Esophagus squamous epithelium (tissue), 4 donors: ENCODE measurements around the gene SOX9.

ENCODE experiments used
- POLR2A ChIP-seq, 4 donors: fragments of 450-650 bp; IDR thresholded peaks; one replicate each; pipeline ENCODE4 v1.6.1; 2017; ENCODE audit warnings: antibody characterized with exemption in 4 of 4, mild to moderate bottlenecking in 4 of 4, moderate library complexity in 3 of 4
- TF ChIP-seq, protein P1 (sequence below), 6 experiments: fragments of 450-650 bp in 4 of 6; fragments of 200-600 bp in 2 of 6; sonication (generic) in 2 of 6; IDR thresholded peaks; one replicate each; pipeline ENCODE4 v1.5.1; 2016 to 2019; ENCODE audit warnings: antibody characterized with exemption in 6 of 6, mild to moderate bottlenecking in 4 of 6, moderate library complexity in 4 of 6

DNA sequence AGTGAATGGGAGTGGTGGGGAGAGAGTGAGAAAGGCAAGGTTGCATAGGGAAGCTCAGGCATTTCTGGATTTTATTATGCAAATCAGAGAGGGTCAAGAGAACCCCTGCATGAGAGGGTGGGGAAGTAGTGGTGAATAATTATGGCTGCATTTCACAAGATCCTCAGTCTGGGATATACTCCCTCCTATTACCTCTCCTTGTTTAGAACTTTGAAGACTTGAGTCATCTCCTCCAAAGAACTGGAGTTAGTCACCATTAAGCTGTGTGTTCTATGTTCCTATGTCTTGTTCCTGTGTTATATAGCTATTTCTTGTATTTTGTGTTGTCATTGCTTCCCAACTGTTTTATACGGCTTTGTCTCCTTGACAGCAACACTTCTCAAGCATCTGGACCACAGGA is 18.4 kb downstream of the SOX9 start:
- TF ChIP-seq POLR2A (IDR thresholded peaks at IDR 0.05) = no peak
- TF ChIP-seq, protein P1, sequence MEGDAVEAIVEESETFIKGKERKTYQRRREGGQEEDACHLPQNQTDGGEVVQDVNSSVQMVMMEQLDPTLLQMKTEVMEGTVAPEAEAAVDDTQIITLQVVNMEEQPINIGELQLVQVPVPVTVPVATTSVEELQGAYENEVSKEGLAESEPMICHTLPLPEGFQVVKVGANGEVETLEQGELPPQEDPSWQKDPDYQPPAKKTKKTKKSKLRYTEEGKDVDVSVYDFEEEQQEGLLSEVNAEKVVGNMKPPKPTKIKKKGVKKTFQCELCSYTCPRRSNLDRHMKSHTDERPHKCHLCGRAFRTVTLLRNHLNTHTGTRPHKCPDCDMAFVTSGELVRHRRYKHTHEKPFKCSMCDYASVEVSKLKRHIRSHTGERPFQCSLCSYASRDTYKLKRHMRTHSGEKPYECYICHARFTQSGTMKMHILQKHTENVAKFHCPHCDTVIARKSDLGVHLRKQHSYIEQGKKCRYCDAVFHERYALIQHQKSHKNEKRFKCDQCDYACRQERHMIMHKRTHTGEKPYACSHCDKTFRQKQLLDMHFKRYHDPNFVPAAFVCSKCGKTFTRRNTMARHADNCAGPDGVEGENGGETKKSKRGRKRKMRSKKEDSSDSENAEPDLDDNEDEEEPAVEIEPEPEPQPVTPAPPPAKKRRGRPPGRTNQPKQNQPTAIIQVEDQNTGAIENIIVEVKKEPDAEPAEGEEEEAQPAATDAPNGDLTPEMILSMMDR (IDR thresholded peaks at IDR 0.05) = no peak
